Activated CD4-positive, CD25-positive, alpha-beta regulatory T cell treated with anti-CD3 and anti-CD28 coated beads, Interleukin-2, amount 50 U/mL, for 16 hours (primary cell): ENCODE results near the gene SYNGR1.
"Not testable (repeated sequence)": the region's sequence is repeated elsewhere in the genome, so short reads cannot be mapped to it uniquely, and the experiment has no call there.

ENCODE experiments used
- DNase-seq: peaks from one replicate; pipeline ENCODE4 v3.0.0-alpha.2; 2020; ENCODE audit warnings: low read depth, low spot score

SYNGR1 gene

DNA sequence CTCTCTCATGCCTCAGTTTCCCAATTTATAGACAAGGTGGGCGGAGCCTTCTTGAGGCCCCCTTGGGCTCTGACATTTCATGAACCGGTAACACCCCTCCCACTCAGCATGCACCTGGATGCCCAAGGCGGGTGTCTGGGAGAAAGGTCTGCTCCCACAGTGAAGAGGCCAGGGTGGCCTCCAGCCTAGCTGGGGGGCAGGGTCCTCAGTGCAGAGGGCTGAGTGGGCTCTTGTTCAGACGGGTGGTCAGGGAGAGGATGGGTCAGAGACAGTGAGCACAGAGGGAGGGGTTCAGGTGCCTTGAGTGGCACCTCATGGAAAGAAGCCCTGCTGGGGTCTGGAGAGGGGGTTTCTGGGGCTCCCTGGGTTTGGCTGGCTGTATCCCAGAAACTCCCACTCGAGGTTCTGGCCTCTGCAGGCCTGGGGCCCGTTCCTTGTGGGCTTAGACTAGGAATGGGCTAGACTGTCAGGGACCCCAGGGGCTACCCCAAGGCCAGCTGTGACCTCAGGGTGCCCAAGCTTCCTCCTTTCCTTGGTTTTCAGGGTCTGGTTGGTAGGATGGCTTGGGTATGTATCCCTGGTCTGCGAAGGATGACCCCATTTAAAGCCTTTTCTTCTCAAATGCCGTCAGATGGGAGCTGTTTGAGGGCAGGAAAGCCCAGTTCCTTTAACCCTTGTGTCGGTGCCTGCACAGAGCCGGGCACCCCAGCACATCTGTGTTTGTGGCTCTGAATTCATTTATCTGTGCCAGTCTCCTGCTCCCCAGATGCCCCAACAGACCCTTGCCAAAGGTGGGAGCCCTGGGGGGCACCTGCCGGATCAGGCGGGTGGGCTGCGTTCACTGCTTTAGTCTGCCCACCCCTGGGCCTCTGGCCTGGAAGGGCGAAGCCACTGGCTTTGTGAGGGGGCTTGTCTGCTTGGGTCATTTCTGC, 1.2 kb downstream of the SYNGR1 start:
- no peak for DNase-seq

DNA sequence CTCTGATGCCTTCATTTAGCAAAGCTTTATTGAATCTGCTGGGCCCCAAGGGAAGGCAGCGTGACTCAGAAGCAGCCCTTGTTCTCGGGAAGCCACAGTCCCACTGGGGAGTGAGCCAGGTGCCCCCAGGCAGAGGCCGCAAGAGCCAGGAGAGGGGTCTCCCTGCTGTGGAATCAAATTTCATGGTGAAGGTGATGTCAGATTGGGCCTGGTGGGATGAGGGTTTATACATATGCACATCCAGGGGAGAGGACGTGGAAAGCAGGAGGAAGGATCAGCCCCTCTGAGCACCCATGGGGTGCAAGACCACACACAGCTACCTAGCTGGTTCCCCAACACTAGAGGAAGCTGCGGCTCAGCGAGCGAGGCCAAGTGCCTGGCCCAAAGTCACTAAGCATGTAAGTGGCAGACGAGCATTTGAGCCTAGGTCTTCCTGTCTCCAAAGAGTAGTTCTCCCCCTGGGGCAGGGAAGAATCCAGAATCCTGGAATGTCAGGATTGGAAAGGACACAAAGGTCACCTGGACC, 2.0 kb downstream of the SYNGR1 start:
- DNase-seq, result no peak

DNA sequence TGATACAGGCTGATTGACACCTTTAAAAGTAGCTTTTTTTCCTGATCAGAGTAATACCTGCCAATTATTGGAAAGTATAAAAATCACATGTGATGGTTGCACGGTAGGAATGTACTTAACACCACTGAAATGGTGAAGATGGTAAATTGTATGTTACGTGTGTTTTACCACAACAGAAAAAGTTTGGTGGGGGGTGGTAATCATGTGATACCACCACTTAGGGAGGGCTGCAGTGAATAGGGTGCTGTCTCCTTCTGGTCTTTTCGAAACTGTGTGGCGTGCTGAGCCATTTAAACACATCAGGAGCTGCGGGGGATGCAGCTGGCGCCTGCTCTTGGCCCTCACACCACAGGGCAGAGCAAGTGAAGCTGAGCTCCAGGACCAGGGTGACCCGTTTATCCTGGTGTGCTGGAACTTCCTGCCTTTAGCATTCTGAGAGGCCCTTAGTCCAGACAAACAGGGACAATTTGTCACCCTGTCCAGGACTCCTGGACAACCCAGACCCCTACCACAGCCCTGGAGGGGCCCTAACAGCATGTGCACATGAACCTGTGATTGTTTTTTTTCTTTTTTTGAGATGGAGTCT, 2.6 kb downstream of the SYNGR1 start:
- DNase-seq, result no peak

- DNase-seq, result no peak
Observed at GRCh38 chr22:39353346-39353745, 3.6 kb downstream of the SYNGR1 start.

- no peak for DNase-seq
Observed at GRCh38 chr22:39355080-39355479, 5.3 kb downstream of the SYNGR1 start.

DNA sequence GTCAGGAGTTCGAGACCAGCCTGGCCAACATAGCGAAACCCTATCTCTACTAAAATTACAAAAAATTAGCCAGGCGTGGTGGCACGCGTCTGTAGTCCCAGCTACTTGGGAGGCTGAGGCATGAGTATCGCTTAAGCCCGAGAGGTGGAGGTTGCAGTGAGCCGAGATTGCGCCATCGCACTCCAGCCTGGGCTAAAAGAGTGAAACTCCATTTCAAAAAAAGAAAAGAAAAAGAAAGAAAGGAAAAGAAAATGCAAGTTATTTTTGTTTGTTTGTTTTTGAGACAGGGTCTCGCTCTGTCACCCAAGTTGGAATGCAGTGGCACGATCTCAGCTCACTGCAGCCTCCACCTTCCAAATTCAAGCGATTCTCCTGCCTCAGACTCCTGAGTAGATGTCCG, 6.0 kb downstream of the SYNGR1 start:
- not testable (repeated sequence) for DNase-seq

DNA sequence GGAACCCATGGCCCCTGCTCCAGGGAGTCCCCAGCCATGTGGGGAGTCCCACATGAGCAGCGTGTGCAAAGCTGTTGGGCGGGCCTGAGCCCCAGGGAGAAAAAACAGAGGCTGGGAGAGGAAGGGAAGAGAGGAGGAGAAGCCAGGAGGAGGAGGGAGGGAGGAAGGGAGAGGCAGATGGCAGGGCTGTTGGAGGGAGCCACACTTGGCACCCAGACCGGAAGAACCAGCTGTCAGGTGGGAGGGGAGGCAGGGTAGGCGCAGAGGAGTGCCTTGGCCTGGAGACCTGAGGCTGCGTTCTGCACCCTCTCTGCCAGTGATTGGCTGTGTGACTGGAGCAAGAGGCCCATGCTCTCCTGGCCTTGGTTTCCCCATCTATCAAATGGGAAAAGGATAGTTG, 6.7 kb downstream of the SYNGR1 start:
- DNase-seq, result no peak

DNA sequence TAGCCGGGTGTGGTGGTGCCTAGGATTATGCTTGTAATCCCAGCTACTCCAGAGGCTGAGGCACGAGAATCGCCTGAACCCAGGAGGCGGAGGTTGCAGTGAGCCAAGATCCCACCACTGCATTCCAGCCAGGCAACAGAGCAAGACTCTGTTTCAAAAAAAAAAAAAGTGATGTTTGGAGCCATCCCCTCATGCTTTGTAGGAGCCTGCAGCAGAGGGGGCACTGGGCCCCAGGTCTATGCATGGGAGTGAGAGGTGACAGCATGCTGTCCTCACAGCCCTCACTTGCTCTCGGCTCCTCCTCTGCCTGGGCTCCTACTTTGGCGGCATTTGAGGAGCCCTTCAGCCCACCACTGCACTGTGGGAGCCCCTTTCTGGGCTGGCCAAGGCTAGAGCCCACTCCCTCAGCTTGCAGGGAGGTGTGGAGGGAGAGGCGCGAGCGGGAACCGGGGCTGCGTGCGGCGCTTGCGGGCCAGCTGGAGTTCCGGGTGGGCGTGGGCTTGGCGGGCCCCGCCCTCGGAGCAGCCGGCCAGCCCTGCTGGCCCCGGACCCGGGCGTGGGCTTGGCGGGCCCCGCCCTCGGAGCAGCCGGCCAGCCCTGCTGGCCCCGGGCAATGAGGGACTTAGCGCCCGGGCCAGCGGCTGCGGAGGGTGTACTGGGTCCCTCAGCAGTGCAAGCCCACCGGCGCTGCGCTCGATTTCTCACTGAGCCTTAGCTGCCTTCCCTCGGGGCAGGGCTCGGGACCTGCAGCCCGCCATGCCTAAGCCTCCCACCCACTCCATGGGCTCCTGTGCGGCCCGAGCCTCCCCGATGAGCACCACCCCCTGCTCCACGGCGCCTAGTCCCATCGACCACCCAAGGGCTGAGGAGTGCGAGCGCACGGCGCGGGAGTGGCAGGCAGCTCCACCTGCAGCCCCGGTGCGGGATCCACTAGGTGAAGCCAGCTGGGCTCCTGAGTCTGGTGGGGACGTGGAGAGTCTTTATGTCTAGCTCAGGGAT, 7.6 kb downstream of the SYNGR1 start:
- DNase-seq, result not testable (repeated sequence)

DNA sequence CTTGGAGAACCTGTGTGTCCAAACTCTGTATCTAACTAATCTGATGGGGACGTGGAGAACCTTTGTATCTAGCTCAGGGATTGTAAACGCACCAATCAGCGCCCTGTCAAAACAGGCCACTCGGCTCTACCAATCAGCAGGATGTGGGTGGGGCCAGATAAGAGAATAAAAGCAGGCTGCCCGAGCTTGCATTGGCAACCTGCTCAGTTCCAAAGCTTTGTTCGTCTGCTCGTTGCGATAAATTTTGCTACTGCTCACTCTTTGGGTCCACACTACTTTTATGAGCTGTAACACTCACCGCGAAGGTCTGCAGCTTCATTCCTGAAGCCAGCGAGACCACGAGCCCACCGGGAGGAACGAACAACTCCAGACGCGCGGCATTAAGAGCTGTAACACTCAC, 8.4 kb downstream of the SYNGR1 start:
- not testable (repeated sequence) for DNase-seq

- DNase-seq, result no peak
Observed at GRCh38 chr22:39359659-39360195, 9.9 kb downstream of the SYNGR1 start.

- DNase-seq, result no peak
Observed at GRCh38 chr22:39360242-39360641, 10.5 kb downstream of the SYNGR1 start.

GRCh38 chr22:39360674-39361413, 11.1 kb downstream of the SYNGR1 start:
- no peak for DNase-seq

DNA sequence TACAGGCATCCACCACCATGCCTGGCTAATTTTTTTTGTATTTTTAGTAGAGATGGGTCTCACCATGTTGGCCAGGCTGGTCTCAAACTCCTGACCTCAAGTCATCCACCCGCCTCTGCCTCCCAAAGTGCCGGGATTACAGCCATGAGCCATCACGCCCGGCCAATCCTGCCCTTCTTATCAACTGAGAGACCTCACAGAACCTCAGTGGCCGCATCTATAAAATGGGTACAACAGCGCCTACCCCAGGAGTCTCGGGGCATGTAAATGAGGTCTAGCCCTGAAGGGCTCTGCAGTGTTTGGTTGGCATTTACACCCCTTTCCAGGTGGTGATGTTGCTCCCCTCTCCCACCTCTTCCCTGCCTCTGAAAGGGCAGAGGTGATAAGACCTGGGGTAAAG, 11.7 kb downstream of the SYNGR1 start:
- DNase-seq, result no peak

GRCh38 chr22:39362271-39362670, 12.5 kb downstream of the SYNGR1 start:
- DNase-seq, result no peak

- no peak for DNase-seq
Observed at GRCh38 chr22:39362932-39363331, 13.1 kb downstream of the SYNGR1 start.

- no peak for DNase-seq
Observed at GRCh38 chr22:39363751-39364515, 14.1 kb downstream of the SYNGR1 start.

- no peak for DNase-seq
Observed at GRCh38 chr22:39364714-39365491, 15.1 kb downstream of the SYNGR1 start.

DNA sequence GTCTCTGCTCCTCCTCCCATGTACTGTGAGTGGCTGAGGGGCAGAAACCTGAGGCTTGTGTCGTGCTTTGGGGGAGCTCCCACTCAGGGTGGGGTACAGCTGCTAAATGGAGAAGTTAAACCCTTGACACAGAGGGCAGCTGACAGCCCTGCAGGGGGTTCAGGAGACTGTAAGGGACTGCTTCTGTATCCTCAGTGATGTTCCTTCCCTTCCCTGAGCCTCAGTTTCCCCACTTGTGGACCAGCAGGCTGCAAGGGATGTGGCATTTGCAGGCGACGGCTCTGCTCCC, 15.6 kb downstream of the SYNGR1 start:
- DNase-seq, result no peak

DNA sequence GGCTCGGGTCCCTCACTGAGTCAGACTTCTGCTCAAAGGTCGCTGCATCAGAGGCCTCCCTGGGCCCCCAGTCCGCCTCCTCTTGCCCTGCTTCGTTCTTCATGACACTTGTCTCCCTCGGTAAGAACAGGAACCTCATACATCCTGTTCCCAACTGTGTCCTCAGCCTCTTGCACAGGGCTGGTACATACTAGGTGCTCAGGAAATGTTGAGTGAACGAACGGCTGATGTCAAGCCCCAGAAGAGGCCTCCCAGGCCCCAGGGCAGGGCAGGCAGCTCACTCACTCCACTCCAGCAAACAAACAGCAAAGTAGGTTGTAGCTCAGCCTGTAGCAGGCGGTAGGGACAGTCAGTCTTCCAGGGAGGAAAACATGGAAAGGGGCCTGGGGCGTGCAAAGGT, 17.2 kb downstream of the SYNGR1 start:
- DNase-seq, result no peak
